Measurements from ENCODE around the gene MTPN. TPM values are rescaled to one million over a fixed set of nuclear protein-coding genes. Genes with fewer than 3 reads are reported as not detected.
A peak's percentile ranks its signal among the peaks of the same experiment; 100 is the strongest.

MTPN gene
- total RNA-seq, 1 experiment from 2014 or later, result 191 TPM

DNA sequence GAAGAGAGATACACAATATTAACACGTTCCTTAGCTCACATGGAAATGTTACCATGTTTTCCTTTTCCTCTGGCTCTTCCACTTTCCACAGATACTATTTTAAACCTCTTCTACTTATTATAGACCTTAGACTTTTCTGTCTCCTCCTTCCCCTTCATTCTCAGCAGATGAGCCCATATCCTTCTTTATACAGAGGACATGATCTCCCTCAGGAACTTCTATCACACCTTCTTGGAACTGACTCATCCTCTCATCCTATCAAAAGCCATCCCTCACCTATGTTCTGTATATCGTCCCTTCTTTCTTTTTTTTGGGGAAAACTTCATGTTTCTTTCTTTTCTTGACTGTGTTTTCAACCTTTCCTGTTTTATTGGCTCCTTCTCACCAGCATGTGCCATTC is 20.8 kb downstream of the MTPN start:
- DNase-seq (ENCODE audit: low read depth), result no peak

DNA sequence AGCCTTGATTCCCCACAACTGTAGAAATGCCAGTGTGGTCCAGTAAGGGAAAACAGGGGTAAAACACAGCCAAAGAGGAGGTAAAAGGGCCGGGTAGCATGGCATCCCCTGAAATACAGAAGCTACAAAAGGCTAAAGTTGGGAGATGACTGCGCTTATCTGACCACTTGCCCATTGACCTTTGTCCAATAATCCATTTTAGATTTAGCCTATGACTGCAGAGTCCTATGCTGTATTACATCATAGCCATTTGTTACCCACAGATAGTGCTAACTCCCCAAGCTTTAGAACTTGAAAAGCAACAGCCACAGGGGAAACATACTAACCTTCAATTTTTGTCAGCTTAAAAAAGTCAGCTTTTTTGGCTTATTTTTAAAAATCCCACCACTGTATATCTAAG is 26.2 kb downstream of the MTPN start:
- DNase-seq (ENCODE audit: low read depth), result no peak

DNA sequence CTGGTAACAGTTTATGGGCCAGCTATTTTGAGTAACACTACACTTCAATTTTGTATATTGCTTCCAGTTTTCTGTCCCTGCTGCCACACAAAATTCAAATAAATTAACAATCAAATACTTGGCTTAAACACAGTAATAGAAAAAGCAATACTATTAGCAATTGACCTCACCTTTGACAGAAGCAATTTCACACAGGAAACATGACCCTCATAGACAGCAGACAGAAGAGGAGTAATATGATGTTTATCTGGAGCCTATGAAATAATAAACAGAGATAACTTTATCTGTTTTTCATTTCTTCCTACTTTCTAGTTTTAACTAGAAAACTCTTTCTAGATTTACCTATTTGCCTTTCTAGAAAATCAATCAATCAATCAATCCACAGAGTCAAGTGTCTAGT is 26.7 kb downstream of the MTPN start:
- DNase-seq (ENCODE audit: low read depth), result no peak

DNA sequence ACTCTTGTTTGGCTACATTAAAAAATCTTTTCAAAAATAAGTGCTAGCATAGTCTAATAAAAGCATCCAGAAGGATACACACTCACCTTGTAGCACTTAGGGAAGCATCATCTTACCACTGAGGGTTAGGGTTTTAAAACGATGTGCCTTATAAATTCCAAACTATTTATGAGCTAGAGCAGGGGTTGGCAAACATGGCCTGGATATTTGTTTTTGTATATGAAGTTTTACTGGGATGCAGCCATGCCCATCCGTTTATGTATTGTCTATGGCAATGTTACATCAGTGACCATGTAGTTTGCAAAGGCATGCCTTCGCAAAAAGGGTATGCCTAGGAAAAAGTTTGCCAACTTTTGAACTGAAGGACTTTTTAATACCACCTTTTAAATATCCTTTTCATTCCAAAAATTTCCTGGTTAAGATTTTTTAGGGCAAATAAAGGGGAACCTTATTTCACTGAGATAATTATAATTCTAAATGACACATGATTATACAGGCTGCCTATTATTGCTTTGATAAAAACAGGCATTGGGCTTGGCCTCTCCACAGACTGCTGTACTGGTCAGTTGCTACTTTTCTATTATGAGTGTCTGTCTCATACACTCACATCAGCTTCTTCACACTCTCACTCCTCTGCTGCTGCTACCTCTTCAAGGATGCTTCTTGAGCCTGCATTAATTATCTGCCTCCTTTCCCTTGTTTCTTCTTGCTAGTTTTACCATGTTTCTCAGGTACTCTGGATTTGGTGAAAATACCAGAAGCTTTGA is 30.7 kb downstream of the MTPN start:
- DNase-seq (ENCODE audit: low read depth), result no peak

DNA sequence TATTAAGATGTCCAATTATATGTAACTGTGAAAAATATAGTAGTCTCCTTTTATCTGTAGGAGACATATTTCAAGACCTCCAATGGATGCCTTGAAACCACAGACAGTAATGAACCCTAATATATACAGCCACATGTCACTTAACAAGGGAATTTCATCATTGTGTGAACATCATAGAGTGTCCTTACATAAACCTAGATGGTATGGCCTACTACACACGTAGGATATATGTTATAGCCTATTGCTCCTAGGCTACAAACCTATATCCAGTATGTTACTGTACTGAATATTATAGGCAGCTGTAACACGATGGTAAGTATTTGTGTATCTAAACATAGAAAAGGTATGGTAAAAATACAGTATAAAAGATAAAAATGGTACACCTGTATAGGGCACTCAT is 32.4 kb downstream of the MTPN start:
- no peak for DNase-seq (ENCODE audit: low read depth)

DNA sequence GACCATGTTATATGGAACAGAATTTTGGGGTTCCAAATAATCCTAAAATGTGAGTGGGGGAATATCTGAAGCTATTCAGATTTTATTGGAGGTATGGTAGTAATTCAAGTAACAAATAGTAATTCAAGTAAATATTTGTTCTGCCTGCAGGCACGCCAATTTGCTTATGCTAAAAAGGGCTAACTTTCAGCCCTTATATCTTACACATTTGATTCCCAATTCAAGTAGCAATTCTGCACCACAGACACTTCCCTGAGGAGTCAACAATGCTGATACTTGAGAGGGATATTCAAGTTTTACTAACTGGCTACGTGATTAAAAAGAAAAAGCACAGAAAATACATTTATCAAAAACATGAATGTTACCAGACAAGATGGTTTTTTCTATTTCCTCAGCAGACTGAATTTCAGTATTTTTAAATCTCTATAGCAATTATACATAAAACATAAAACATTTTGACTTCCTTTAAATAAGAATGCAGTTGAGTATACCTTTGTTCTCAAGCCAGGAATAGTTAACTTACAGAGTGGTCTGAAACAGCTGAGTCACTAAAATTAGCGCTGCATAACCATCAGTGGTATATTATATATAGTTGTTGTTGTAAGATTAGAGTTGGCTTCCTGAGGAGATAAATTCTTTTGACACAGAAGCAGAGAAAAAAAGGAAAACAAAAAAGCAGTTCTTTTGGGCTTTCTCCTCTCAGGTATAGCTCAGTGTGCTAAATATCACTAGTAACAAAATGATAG is 33.9 kb downstream of the MTPN start:
- DNase-seq (ENCODE audit: low read depth), result no peak

DNA sequence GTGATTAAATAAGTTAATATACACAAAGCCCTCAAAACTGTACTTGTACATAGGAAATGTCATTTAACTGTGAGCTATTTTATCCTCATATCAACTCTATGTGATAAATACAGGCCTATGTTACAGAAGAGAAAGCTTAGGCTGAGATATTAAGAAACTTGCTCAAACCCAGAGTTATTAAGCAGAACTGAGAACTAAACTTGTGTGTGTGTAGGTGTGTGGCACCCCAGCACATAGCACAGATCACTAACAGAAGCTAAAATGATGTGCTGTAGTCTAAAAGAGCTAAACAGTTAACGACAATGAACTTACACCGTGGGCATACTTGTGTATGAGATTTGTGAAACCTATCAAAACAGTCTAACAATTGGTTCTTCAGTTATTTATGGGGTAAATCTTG is 34.5 kb downstream of the MTPN start:
- no peak for DNase-seq (ENCODE audit: low read depth)

DNA sequence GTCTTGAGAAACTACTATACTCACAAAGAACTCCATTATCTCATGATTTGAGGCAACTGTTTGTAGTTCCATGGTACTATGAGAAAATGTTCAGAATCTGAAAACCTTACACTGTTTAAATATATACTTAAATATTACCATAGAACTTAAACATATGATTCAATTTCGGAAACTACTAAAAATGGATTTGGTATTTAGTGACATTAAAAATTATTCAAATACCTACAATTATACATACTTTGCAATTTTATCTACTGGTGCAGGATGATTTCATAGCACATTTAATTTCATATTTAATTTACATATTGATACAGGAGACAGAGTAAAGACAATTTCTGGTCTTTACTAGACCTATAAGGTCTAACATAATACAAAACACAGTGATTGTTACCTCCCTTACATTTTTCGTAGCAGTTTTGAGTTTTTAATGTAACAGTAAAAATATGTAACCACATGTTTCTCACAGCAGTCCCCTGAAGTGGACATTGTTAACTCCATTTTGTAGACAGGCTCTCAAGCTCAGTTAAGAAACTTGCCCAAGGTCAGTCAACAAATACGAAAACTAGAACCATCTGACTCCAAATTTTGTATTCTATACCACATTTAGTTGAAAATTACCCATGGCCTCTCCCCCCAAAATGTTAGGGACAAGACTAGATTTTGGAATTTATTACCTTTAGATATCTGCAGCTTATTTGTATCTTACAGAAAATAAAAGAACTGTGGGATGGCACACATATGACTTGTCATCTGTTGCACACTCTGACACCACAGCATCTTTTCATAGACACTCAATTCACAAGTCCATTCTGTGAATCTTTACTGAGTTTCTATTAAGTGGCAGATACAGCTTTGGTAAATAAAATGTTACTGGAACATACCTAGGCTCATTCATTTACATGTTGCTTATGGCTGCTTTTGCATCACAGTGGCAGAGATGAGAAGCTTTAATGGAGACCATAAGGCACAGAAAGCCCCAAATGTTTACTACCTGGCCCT is 36.8 kb downstream of the MTPN start:
- DNase-seq (ENCODE audit: low read depth), result no peak

DNA sequence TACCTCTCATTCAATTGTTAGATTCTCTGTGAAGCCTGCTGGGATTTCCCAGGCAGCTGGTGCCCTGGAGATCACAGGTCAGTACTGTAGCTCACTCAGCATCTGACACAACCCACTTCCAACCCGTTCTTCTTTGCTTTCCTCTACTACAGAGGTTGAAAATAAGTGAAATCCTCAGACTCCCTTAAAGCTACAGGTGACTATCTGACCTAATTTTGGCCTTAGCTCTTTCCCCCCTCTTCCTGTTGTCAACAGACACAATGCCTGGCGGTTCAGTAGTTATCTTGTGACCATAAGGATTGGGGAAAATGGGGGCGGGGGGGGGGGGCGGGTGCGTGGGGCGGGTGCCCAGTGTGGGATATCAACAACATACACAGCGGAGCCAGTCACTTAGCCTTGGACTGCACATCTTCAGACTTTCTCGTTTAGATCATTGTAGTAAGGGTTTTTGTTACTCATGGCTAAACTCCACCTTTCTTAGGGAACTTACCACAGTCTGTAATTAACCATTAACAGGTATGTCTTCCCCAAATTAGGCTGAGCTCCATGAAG is 37.8 kb downstream of the MTPN start:
- no peak for DNase-seq (ENCODE audit: low read depth)

DNA sequence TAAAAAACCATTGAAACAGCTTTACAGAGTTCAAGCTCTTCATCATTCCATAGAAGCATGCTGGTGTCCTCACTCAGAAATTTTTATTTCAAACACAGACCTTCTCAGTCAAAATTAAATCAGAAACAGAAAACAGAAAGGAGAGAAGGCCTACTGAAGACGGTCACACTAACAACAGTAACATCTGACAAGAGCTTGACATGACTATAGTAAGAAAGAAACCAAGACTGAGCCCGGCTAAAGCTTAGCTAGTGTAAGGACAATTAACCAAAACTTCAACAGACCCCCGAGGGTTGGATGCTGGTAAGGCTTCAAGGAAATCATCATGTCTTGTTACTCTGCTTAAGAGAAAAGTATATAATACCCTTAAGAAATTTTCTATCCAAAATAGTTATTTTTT is 38.6 kb downstream of the MTPN start:
- DNase-seq (ENCODE audit: low read depth), result no peak

DNA sequence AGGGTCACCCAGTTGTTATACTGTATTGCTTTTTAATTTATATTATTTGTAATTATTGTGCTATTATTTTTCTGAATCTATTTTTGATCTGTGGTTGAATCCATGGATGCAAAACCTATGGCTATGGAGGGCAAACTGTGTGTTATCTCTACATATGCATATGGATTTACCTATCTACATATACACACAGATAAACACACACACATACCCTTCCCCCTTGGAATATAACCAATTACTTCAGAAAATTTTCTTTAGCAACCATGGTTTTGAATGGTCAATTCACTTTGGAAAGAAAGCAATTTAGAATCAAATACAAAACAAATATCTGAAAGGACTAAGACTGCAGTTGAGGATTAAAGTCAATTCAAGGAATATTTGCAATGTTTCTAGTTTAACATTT is 39.1 kb downstream of the MTPN start:
- DNase-seq (ENCODE audit: low read depth), result no peak

DNA sequence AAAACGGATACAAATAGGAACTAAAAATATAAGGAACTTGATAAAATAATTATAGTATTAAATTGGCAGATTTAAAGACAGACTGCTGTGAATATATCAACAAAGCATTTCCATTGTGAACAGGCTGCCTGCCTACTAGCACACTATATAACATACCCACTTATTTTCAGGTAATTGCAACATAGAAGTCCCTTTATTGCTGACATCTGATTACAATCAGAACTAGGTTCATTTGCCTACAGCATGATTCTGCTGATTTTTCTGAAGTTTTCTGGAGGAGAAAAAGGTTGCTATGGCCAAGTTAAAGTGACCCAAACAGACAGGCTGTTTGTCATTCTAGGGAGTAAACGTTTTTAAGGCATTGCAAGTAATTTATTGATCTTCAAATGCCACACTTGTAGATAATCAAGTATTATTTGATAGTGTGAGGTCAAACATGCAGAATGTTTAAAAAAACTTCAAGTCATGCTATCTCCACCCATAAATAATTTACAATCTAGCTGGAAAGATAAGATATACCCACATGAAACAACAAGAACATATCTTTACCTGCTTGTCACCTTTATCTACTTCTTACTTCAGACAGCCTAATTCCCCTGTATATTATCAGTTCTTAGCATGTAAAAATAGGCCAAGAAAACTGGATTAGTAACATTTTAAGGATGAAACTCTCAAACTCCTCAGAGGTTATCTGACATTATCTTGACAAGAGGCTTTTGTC is 40.5 kb downstream of the MTPN start:
- DNase-seq (ENCODE audit: low read depth), result no peak

DNA sequence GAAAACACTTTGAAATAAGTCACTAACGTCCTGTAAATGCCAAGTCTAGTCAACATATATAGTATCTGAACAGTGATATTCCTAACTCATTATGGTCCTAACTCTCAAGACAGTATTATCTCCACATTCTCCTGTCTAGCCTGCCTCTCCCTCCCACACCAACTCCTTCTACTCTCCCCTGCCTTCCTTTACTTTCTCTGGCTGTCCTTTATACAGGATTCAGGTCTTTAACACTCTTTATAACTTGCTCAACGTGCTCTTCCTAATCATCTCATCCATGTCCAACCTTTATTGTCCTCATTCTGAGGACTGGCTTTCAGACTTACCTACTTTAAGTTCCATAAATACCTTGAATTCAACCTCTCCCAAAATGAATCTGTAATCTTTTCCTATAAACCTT is 42.5 kb downstream of the MTPN start:
- DNase-seq (ENCODE audit: low read depth), result no peak

DNA sequence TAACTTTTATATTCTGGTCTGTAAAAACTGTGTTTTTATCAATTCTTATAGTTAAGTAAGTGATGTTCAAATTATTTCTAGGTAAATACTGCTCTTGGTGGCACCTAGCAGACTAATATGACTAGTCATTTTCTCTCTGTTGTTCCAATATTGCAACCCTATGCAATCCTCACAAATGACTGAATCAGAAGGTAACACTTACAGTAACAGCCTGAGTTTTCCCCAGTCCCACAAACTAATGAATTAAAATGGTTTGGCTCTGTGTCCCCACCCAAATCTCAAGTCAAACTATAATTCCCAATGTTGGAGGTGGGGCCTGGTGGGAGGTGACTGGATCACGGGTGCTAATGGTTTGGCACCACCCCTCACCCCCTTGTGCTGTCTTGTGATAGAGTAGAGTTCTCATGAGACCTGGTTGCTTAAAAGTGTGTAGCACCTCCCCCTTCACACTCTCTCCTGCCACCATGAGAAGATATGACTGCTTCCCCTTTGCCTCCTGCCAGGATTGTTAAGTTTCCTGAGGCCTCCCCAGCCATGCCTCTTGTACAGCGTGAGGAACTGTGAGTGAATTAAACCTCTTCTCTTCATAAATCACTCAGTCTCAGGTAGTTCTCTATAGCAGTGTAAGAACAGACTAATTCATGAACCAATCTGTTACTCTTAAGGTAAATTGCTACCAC is 43.5 kb downstream of the MTPN start:
- DNase-seq (ENCODE audit: low read depth), result no peak

DNA sequence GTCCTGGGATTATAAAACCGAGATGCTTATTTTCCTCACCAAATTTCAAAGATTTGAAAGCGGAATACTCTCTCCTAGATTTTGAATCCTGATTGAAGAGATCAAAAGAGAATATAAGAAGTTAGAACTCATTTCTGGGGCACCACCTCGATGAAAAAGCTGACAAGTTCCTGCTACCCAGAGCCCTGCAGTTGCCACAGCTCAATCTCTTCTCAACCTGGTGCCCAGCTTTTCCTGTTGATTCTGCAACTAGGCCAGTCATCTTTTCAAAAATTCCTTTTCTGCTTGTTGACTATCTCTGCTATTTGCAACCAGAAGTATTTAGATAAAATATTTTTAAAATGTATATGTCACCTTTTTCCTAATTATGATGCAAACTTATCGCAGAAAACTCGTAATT is 45.0 kb downstream of the MTPN start:
- no peak for DNase-seq (ENCODE audit: low read depth)

DNA sequence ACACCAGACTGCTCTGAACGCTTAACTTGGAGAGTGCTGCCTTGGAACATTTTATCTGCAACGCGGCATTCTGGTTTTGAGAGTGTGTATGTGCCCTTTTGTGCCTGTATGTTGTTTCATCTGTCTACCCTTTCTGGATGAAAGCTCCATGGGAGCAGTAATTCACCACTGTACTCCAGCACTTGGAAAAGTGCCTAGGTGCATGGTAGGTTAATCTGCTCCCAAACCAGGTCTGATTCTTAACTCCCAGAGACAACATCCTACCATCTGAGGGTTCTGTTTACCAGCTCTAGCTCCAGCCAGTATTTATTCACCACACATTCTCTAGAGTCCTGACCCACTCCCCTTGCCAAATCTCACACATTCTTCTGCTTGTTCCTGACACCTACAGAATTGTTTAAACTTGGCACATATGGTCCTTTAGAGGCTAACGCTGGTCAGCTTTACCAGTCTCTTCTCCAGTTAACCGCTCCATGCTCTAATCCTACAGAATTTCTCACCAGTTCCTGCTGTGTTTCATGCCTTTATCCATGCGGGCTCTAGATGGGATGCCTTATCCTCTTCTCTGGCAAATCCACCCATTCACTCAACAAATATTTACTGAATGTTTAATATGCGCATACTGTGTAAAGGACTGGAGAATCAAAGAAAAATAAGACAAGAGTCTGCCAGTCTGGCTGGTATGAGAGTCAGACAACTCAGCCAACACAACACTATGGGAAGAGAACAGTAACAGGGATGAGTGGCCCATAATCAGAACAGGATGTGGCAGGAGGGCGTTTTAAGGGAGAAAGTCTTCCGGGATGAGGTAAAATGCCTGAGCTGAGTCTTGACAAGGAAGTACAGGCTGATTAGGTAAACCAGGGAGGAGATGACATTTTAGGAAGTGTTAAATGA is 46.3 kb downstream of the MTPN start:
- no peak for DNase-seq (ENCODE audit: low read depth)

DNA sequence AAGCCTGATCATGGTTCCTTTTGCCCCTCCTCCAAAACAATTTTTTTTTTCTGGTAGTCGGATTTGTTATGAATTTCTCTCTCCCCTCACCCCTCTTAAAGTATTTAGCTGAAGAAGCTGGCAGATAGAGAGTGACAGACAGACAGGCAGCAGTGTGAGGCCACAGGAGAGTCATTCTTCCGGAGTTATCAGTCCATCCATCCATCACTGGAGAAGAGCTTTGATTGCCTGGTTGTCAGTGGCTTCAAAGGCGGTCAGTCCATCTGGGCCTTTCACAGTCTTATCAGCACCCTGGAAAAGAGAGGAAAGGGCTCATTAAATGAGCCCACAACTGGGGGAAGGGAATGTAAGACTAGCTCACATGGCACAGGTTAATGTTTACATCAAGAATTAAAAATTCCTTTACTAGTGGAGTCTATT is 47.4 kb downstream of the MTPN start:
- no peak for DNase-seq (ENCODE audit: low read depth)

DNA sequence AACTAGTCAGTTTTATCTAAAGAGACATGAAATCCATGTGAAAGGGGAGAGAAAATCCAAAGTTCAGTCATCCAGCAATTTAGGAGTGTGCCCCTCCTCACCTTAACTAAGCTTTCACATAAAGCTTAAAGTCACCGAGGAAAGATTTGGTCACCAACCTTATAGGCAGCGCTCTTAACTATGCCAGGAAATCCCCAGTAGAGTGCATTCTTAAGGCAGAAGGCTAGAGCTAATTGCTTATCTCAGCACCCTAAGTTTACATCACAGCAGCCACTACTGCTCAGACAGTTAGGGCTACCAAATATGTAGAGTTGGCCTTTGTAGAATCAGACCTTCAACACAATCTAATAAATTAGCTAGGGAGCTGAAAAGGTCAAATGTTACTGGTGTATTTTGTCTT is 47.9 kb downstream of the MTPN start:
- DNase-seq (ENCODE audit: low read depth), result no peak

DNA sequence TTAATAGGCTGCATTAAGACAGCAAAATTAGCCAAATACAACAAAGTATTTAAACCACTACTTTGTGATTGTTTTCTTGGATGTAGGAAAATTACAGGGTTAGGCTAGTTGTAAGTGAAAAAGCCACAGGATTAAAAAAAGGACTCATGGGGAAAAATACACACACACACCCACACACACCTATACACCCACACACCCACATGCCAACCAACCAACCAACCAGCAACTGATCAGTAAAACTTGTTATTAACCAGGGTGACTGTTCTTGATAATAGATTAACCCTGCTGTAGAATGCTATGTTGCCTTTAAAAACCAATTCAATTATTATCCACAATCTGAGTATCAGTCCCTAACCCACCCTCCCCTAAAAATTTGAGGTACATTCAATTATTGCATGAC is 49.0 kb downstream of the MTPN start:
- DNase-seq (ENCODE audit: low read depth), result no peak

DNA sequence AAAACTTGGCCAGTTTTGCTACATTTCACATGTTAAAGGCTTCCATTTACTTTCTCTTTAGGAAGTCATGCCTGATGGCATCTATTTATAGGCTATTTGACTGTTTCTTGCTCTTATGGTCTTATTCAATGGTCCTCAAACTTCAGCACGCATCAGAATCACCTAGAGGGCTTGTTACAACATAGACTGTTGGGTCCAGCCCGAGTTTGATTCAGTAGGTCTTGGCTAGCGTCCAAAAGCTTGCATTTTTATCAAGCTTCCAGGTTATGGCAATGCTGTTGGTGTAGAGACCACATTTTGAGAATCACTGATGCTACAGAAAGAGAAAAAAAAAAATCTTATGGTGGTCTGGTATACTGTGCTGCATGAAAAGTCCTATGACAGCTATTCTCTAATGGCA is 51.9 kb downstream of the MTPN start:
- DNase-seq (ENCODE audit: low read depth), result peak; percentile 11

Measured in RPMI7951 (cell line).